GM18505 (cell line): ENCODE data around the gene ZNF20.

ENCODE experiments used
- ATAC-seq: cut with Tn5 transposase; IDR thresholded peaks from one replicate; pipeline ENCODE4 v1.9.1; 2021; ENCODE audit not compliant: unreplicated experiment
- POLR2A ChIP-seq: IDR thresholded peaks from 4 replicates; pipeline ENCODE4 v1.6.1; 2011; ENCODE audit warnings: borderline replicate concordance; ENCODE audit not compliant: insufficient read depth, insufficient read length; ENCODE audit errors: extremely low read depth

ZNF20 gene

GRCh38 chr19:12139885-12140544, at the start of gene ZNF20:
ZNF20 (minus strand) TSS chr19:12140350; CDS start chr19:12140182, 168 bp downstream.
- peak; percentile 87 for ATAC-seq
- TF ChIP-seq POLR2A, result peak; percentile 51

DNA sequence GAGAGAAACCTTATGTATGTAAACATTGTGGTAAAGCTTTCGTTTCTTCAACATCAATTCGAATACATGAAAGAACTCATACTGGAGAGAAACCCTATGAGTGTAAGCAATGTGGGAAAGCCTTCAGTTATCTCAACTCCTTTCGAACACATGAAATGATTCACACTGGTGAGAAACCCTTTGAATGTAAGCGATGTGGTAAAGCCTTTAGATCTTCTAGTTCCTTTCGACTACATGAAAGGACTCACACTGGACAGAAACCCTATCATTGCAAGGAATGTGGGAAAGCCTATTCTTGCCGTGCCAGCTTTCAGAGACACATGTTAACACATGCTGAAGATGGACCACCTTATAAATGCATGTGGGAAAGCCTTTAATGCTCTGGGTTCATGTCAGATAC, 47.5 kb upstream of the ZNF20 start:
- ATAC-seq, result no peak
- no peak for TF ChIP-seq POLR2A

DNA sequence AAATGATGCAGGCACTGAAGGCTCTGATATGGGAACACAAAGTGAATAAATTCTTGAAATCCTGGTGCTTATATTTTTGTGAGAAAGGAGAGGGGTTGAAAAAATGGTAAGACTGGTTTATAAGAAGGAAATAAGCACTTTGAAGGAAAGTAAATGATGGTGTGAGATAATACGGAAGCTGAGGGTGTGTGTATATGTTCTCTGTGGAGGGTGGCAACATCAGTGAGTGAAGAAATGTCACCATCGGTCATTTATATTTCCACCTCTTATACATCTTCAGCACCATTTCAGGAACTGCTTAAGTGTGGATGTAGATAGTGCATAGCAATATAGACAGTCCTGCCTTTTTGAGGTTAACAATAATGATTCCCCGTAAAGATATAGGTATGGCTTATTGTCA, 40.2 kb upstream of the ZNF20 start:
- TF ChIP-seq POLR2A, result no peak
- no peak for ATAC-seq

- no peak for TF ChIP-seq POLR2A
These were observed 26.5 kb upstream of the ZNF20 start for GRCh38 chr19:12166626-12167025.

DNA sequence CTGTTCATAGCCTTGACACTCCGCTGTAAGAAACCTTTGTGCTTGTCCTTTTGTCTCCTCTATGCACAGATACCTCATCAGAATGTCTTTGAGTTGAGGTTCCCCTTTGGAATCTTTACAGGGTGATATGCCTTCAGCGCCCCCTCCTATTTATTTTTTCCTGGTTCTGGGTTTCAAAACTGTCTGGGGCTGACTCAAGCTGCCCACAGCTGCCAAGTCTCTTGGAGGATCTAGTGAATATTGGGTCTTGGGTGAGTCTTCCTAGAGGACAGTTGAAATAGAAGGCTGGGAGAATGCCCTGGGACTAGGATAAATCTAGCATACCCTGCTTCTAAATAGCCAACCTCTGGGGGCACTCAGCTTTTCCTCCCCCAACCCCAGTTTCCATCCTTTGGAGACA, 23.7 kb upstream of the ZNF20 start:
- TF ChIP-seq POLR2A, result no peak
- ATAC-seq, result no peak

More at GRCh38 chr19:12166626-12167025, 26.5 kb upstream of the ZNF20 start:
- no peak for ATAC-seq

DNA sequence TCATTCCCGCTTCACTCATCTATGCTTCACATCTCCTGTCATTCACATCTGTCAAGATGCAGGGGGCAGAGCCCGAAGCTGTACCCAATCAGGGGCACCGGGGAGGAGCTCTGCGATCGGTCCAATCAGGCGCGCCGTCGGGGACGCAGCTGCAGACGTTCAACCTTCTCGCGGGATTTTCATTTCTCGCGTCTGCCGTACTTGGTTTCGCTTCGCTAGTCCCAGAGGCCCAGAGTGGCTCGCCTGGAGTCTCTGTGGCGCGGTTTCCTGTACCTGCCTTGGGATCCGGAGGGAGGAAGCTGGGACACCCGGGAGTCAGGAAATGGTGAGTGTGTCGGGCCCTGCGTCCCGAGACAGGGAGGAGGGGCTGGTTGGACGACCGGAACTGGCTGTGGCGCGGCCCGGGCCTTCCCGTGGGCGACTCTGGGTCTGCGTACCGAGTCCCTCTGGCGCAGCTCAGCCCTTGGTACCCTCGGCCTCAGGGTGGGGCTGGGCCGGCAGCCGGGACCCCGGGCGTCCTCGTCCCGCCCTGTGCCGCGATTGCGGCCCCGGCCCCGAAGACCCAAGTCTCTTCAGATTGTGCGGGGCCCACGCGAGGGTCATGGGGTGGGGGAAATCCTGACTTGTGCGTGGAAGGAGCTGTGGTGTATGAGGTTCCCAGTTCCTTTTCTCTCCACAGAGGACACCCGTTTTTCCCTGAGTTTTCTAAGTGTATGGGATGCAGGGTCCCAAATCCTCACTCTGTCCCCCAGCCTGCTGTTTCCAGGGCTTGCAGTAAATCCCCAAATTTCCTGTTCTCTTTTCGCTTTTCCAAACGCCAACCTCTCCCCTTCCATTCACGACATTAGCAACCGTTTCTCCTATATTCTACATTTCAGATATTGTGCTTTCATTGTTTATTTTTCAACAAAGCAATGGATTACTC, 23.0 kb upstream of the ZNF20 start, which contains the start of gene ZNF136:
Gene ZNF136, plus strand, starts transcription at position 215 of the 925 bp plus-strand sequence. Its CDS starts 108 bp downstream, at position 323.
- peak; percentile 84 for TF ChIP-seq POLR2A
- ATAC-seq, result peak; percentile 90

GRCh38 chr19:12162513-12162881, 22.3 kb upstream of the ZNF20 start:
- TF ChIP-seq POLR2A, result no peak
- ATAC-seq, result no peak

GRCh38 chr19:12159773-12160414, 19.7 kb upstream of the ZNF20 start:
- TF ChIP-seq POLR2A, result no peak

DNA sequence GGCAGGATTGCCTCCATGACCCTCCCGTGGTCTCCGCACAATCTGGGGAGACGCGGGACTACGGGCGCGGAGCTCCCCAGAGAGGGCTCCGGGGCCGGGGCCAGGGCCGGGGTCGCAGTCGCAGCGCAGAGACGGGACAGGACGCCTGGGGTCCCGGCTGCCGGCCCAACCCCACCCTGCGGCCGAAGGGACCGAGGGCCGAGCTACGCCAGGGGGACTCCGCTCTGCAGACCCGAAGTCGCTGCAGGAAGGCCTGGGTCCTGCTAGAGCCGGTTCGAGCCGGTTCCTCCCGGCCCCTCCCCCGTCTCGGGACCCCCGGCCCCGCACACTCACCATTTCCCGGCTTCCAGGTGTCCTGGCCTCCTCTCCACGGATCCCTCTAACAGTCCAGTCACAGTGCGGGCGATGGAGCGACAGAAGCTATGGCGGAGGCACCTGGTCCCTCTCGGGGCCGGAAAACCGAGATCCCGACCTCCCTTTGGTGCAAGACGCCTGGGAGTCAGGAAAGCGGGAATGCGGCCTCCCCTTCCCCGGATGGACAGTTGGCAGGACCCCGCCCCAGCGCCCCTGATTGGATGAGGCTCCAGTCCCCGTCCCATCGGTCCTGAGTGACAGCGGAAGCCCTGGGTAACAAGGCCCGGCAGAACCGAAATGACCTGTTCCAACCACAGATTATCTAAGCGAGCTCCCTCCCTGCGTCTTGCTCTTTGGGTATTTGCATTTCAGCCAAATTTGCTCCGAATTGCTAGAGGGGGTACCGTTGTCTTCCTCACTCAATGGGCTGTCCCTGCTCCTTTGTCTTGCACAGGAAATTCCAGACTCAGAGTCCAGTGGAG, 16.3 kb upstream of the ZNF20 start, which contains the start of gene ZNF625:
Gene ZNF625, minus strand, starts transcription at position 512 of the 836 bp plus-strand sequence. Its CDS starts 176 bp downstream, at position 336.
- peak; percentile 65 for ATAC-seq
- peak; percentile 64 for TF ChIP-seq POLR2A

More at GRCh38 chr19:12159773-12160414, 19.7 kb upstream of the ZNF20 start:
- no peak for ATAC-seq

- no peak for TF ChIP-seq POLR2A
- ATAC-seq, result no peak
These were observed 15.2 kb upstream of the ZNF20 start for GRCh38 chr19:12155324-12155860.

- no peak for ATAC-seq
- no peak for TF ChIP-seq POLR2A
These were observed 5.2 kb upstream of the ZNF20 start for GRCh38 chr19:12145348-12145747.

DNA sequence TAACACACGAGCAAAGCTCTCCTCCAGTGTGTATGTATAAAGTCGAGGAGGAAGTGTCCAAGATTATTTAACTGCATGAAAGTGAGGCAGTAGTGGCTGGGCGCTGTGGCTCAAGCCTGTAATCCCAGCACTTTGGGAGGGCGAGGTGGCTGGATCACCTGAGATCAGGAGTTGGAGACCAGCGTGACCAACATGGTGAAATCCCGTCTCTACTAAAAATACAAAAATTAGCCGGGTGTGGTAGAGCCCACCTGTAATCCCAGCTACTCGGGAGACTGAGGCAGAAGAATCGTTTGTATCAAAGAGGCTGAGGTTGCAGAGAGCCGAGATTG, 1.2 kb upstream of the ZNF20 start:
- ATAC-seq, result no peak
- no peak for TF ChIP-seq POLR2A
